Measurements from ENCODE around the gene ATP4A. TPM values are rescaled to one million over a fixed set of nuclear protein-coding genes. Genes with fewer than 3 reads are reported as not detected.

Gene ATP4A
- total and polyA plus RNA-seq, 9 of the 15 experiments (the other 6 are each of a cell fraction or from before 2014, with no cell fraction given), result 0.15 TPM; not detected in 8

DNA sequence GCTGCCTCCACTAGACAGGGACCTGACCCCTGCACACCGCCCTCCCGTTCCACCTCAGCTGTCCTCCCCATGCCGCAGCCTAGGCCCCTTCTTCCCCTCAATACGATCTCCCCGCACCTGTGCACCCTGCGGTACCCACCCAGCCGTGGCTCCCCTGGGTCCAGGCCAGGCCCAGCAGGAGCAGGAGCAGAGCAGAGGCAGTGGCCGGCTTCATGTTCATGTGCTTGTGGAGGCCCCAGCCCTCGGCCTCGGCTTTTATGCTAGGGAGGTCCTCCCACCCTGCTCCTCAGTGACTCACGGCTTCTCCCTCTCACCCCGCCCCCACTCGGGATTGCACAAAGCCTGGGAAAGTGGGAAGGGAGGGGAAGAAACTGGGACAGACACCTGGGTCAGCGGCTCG lies 61.8 kb downstream of the ATP4A start:
- TF ChIP-seq PPARD (CRISPR knock-in tag; IDR thresholded peaks at IDR 0.05) (no peak), FOSL1 (tag; conservative IDR thresholded peaks at IDR 0.05) (0 out of 2 replicates have a peak, but pooled peaks have one; percentile 42), CCNT2 (IDR thresholded peaks at IDR 0.05; ENCODE audit: borderline replicate concordance, extremely low read depth, insufficient read length, low read depth, low read length) (no peak), NRF1 (conservative IDR thresholded peaks at IDR 0.05 in 1 of 2, IDR thresholded peaks at IDR 0.05 in 1 of 2) (no peak), CEBPG (CRISPR knock-in tag; IDR thresholded peaks at IDR 0.05) (no peak), CEBPG (tag; conservative IDR thresholded peaks at IDR 0.05 in 1 of 2, IDR thresholded peaks at IDR 0.05 in 1 of 2) (0 out of 4 replicates have a peak, but pooled peaks of 1 of the 2 experiments have one; percentile 21), CEBPB (tag; IDR thresholded peaks at IDR 0.05) (0 out of 2 replicates have a peak, but pooled peaks have one; percentile 26), KDM5B (IDR thresholded peaks at IDR 0.05; ENCODE audit: insufficient replicate concordance, low read depth, low read length) (peak; percentile 34)
- TF ChIP-seq, protein P1, sequence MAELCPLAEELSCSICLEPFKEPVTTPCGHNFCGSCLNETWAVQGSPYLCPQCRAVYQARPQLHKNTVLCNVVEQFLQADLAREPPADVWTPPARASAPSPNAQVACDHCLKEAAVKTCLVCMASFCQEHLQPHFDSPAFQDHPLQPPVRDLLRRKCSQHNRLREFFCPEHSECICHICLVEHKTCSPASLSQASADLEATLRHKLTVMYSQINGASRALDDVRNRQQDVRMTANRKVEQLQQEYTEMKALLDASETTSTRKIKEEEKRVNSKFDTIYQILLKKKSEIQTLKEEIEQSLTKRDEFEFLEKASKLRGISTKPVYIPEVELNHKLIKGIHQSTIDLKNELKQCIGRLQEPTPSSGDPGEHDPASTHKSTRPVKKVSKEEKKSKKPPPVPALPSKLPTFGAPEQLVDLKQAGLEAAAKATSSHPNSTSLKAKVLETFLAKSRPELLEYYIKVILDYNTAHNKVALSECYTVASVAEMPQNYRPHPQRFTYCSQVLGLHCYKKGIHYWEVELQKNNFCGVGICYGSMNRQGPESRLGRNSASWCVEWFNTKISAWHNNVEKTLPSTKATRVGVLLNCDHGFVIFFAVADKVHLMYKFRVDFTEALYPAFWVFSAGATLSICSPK (IDR thresholded peaks at IDR 0.05; ENCODE audit: borderline replicate concordance), result no peak
- TF ChIP-seq, protein P2, sequence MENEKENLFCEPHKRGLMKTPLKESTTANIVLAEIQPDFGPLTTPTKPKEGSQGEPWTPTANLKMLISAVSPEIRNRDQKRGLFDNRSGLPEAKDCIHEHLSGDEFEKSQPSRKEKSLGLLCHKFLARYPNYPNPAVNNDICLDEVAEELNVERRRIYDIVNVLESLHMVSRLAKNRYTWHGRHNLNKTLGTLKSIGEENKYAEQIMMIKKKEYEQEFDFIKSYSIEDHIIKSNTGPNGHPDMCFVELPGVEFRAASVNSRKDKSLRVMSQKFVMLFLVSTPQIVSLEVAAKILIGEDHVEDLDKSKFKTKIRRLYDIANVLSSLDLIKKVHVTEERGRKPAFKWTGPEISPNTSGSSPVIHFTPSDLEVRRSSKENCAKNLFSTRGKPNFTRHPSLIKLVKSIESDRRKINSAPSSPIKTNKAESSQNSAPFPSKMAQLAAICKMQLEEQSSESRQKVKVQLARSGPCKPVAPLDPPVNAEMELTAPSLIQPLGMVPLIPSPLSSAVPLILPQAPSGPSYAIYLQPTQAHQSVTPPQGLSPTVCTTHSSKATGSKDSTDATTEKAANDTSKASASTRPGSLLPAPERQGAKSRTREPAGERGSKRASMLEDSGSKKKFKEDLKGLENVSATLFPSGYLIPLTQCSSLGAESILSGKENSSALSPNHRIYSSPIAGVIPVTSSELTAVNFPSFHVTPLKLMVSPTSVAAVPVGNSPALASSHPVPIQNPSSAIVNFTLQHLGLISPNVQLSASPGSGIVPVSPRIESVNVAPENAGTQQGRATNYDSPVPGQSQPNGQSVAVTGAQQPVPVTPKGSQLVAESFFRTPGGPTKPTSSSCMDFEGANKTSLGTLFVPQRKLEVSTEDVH (IDR thresholded peaks at IDR 0.05; ENCODE audit: low read depth, partially characterized antibody), result no peak
- Histone ChIP-seq H3K9ac (ENCODE audit: insufficient read depth in 1 of 2, low read depth in 2 of 2, low read length in 2 of 2) (no peak overlapping the region; a peak in 1 of 4 replicates), H3K4me2 (ENCODE audit: insufficient read depth, low read length) (no peak overlapping the region), H4K20me1 (replicated peaks; ENCODE audit: control insufficient read depth, insufficient read depth, low read length) (peaks cover 18% of the 10 kb centered on the region; the same call in 1 of the 2 replicates), H3K27ac (ENCODE audit: extremely low read depth, low read depth, low read length) (no peak overlapping the region), H3K4me1 (replicated peaks in 1 of 2; ENCODE audit: control insufficient read depth in 2 of 2, insufficient read depth in 2 of 2, low read length in 2 of 2) (peaks cover 7 to 18% of the 10 kb centered on the region in 2 experiments; a peak in 4 of 5 replicates), H3K27me3 (ENCODE audit: control insufficient read depth in 2 of 2, insufficient read depth in 2 of 2, low read length in 2 of 2) (peaks cover 37 to 85% of the 10 kb centered on the region in 2 experiments), H3K4me3 (no peak overlapping the region), H3K36me3 (ENCODE audit: control insufficient read depth, insufficient read depth, low read length) (no peaks in the 10 kb centered on the region), H3K9me1 (ENCODE audit: control insufficient read depth, insufficient read depth, low read length) (no peaks in the 10 kb centered on the region), H2AFZ (ENCODE audit: low read depth, low read length) (no peak overlapping the region), H3K79me2 (ENCODE audit: control insufficient read depth, insufficient read depth, low read length) (no peaks in the 10 kb centered on the region), H3K9me3 (replicated peaks; ENCODE audit: control insufficient read depth, insufficient read depth, low read depth, low read length) (no peaks in the 10 kb centered on the region)
- no peak for ATAC-seq
- no peak for DNase-seq (ENCODE audit: extremely low read depth in 1 of 4, low spot score in 3 of 4)
- ChIA-PET POLR2A (interaction anchor here (0.6 to 1.2 kb wide), 3 partner anchors 10 to 377 kb away, joined by 3 to 4 read pairs (median 4); no protein-coding TSS in a partner anchor), CTCF (ENCODE audit: low intra/inter-chr PET ratio) (no interaction called here)
- 9% methylated on average over 12 of the region's 15 CpGs for WGBS (ENCODE audit: insufficient coverage, low coverage, missing lambda C conversion rate)
- no TSS peak for BruUV-seq (replicated peaks)
- FAIRE-seq, result no peak
- intact Hi-C loops (cut with micrococcal nuclease) (no loop called here), in situ Hi-C loops (cut with MboI) (no loop called here)

Measured in K562 (cell line).